ENCODE measurements around the gene ZNF330.

ZNF330 gene

GRCh38 chr4:141238186-141238585 is 17.5 kb downstream of the ZNF330 start:
- no peak for DNase-seq

GRCh38 chr4:141240259-141240658 is 19.6 kb downstream of the ZNF330 start:
- no peak for DNase-seq

- DNase-seq = no peak
These were observed 20.0 kb downstream of the ZNF330 start for GRCh38 chr4:141240671-141241070.

GRCh38 chr4:141241986-141242385 is 21.3 kb downstream of the ZNF330 start:
- DNase-seq = no peak

GRCh38 chr4:141244419-141244818 is 23.7 kb downstream of the ZNF330 start:
- no peak for DNase-seq

GRCh38 chr4:141246243-141246642 is 25.5 kb downstream of the ZNF330 start:
- DNase-seq = no peak

GRCh38 chr4:141246683-141247429 is 26.2 kb downstream of the ZNF330 start:
- DNase-seq = no peak

GRCh38 chr4:141247430-141247780 is 26.7 kb downstream of the ZNF330 start:
- no peak for DNase-seq

- no peak for DNase-seq
These were observed 27.3 kb downstream of the ZNF330 start for GRCh38 chr4:141248029-141248428.

- no peak for DNase-seq
These were observed 27.8 kb downstream of the ZNF330 start for GRCh38 chr4:141248486-141248885.

GRCh38 chr4:141254326-141254725 is 33.6 kb downstream of the ZNF330 start:
- DNase-seq = no peak

- no peak for DNase-seq
These were observed 34.3 kb downstream of the ZNF330 start for GRCh38 chr4:141255016-141255415.

GRCh38 chr4:141258558-141258957 is 37.9 kb downstream of the ZNF330 start:
- no peak for DNase-seq

- DNase-seq = no peak
These were observed 55.1 kb downstream of the ZNF330 start for GRCh38 chr4:141275834-141276233.

- no peak for DNase-seq
These were observed 62.5 kb downstream of the ZNF330 start for GRCh38 chr4:141283152-141283551.

GRCh38 chr4:141283563-141283962 is 62.9 kb downstream of the ZNF330 start:
- no peak for DNase-seq

Data from cerebellar nuclear complex (tissue), 1 donor.